Upper lobe of left lung (tissue), 6 donors: ENCODE data around the gene NUDCD3. TPM values are rescaled to one million over a fixed set of nuclear protein-coding genes. Genes with fewer than 3 reads are reported as not detected.
A peak's percentile ranks its signal among the peaks of the same experiment; 100 is the strongest.

Source experiments
- ATAC-seq, 2 donors: fragments of 200-7000 bp; cut with Tn5 transposase; one replicate each; pipeline ENCODE4 v1.9.1; 2022; ENCODE audit warnings: mild to moderate bottlenecking in 2 of 2, moderate library complexity in 2 of 2; ENCODE audit not compliant: low FRiP score in 2 of 2
- DNase-seq, 2 donors: peaks; one replicate each; pipeline ENCODE4 v3.0.0-alpha.2; 2019 to 2020
- H3K27ac ChIP-seq, 4 donors: fragments of 200-600 bp; sonication (generic); one replicate each; pipeline ENCODE4 v1.5.1; 2016 to 2019
- H3K27me3 ChIP-seq, 4 donors: fragments of 200-600 bp; sonication (generic); one replicate each; pipeline ENCODE4 v1.5.1; 2017 to 2019
- H3K36me3 ChIP-seq, 4 donors: fragments of 200-600 bp; sonication (generic); one replicate each; pipeline ENCODE4 v1.5.1; 2016 to 2019
- H3K4me1 ChIP-seq, 4 donors: fragments of 200-600 bp; sonication (generic); one replicate each; pipeline ENCODE4 v1.5.1; 2018 to 2019
- H3K4me3 ChIP-seq, 4 donors: fragments of 200-600 bp; sonication (generic); one replicate each; pipeline ENCODE4 v1.5.1; 2017 to 2019; ENCODE audit warnings: mild to moderate bottlenecking in 2 of 4, moderate library complexity in 1 of 4
- H3K9me3 ChIP-seq, 4 donors: fragments of 200-600 bp; sonication (generic); one replicate each; pipeline ENCODE4 v1.5.1; 2018 to 2019
- CTCF ChIP-seq, 6 experiments: fragments of 450-650 bp in 4 of 6; fragments of 200-600 bp in 2 of 6; sonication (generic) in 2 of 6; IDR thresholded peaks; one replicate each; pipeline ENCODE4 v1.5.1; 2016 to 2019; ENCODE audit warnings: antibody characterized with exemption in 6 of 6
- EP300 ChIP-seq, 4 donors: sonication (generic); formaldehyde crosslinking; IDR thresholded peaks; one replicate each; pipeline ENCODE4 v1.5.1; 2017; ENCODE audit warnings: antibody characterized with exemption in 4 of 4, control low read depth in 2 of 4
- POLR2A ChIP-seq, 4 donors: fragments of 450-650 bp; IDR thresholded peaks; one replicate each; pipeline ENCODE4 v1.5.1; 2016 to 2017; ENCODE audit warnings: antibody characterized with exemption in 4 of 4, mild to moderate bottlenecking in 2 of 4
- POLR2AphosphoS5 ChIP-seq, 2 donors: sonication (generic); formaldehyde crosslinking; IDR thresholded peaks; one replicate each; pipeline ENCODE4 v1.5.1; 2017; ENCODE audit warnings: antibody characterized with exemption in 2 of 2
- WGBS, 2 donors: methylation state at CpG; one replicate each; pipeline ENCODE4 v1.1.5; 2017 to 2018; 5-methylcytosine and 5-hydroxymethylcytosine counted together
- total RNA-seq, 6 donors: library from RNA; depleted of rRNA in 4 of 6; stranded (reverse); fragments of >200 nt in 4 of 6; gene quantifications; one replicate each; pipeline versions ENCODE4 v1.1.0 to v1.2.1, GENCODE V29; 2016 to 2021
- donor health status: DM: no; HTN: no; CAD: no; lungs with moderate emphysema.
- donor health status: DM: no; HTN: yes; CAD: no; lungs with severe emphysema.

Gene NUDCD3
- total RNA-seq, 6 donors from 2014 or later, result 48.5 to 104 (median 56.3) TPM

GRCh38 chr7:44533301-44534055, 43.0 kb upstream of the NUDCD3 start:
- H3K4me1 ChIP-seq, result no peaks in the 10 kb centered on the region
- TF ChIP-seq CTCF (IDR thresholded peaks at IDR 0.05), result no peak
- no peak for TF ChIP-seq POLR2A (IDR thresholded peaks at IDR 0.05)
- TF ChIP-seq EP300 (IDR thresholded peaks at IDR 0.05), result no peak
- no peak for TF ChIP-seq POLR2AphosphoS5 (IDR thresholded peaks at IDR 0.05)
- ATAC-seq, result no peak
- DNase-seq, result no peak
- no peak overlapping the region for H3K27ac ChIP-seq
- WGBS, 2 donors, result 60 to 84% methylated on average over 1 to 4 of the region's 8 CpGs
- no peaks in the 10 kb centered on the region for H3K9me3 ChIP-seq
- no peak overlapping the region for H3K4me3 ChIP-seq
- H3K36me3 ChIP-seq, result no peaks in the 10 kb centered on the region
- no peaks in the 10 kb centered on the region for H3K27me3 ChIP-seq

- 78 to 87% methylated on average over 4 to 17 of the region's 17 CpGs for WGBS, 2 donors
- peaks cover 0 to 5% (median 3%) of the 10 kb centered on the region in 4 donors for H3K9me3 ChIP-seq
- no peaks in the 10 kb centered on the region for H3K4me1 ChIP-seq
- no peak overlapping the region for H3K27ac ChIP-seq
- DNase-seq (peak in 1 of 2 donors; percentile 64), ATAC-seq (peak in 1 of 2 donors; percentile 16)
- H3K4me3 ChIP-seq, result no peak overlapping the region
- H3K27me3 ChIP-seq, result no peaks in the 10 kb centered on the region
- TF ChIP-seq EP300 (IDR thresholded peaks at IDR 0.05) (no peak), POLR2A (IDR thresholded peaks at IDR 0.05) (no peak)
- H3K36me3 ChIP-seq, result no peaks in the 10 kb centered on the region
These were observed 41.2 kb upstream of the NUDCD3 start for GRCh38 chr7:44531421-44532380.

- no peak overlapping the region for H3K27ac ChIP-seq
- ATAC-seq, result peak in 1 of 2 donors; percentile 4
- TF ChIP-seq POLR2AphosphoS5 (IDR thresholded peaks at IDR 0.05) (no peak), POLR2A (IDR thresholded peaks at IDR 0.05) (no peak), EP300 (IDR thresholded peaks at IDR 0.05) (no peak)
- no peak for DNase-seq
- H3K9me3 ChIP-seq, result peaks cover 0 to 8% (median 5%) of the 10 kb centered on the region in 4 donors
- H3K36me3 ChIP-seq, result no peaks in the 10 kb centered on the region
- H3K4me3 ChIP-seq, result no peak overlapping the region
- 77 to 81% methylated on average over 8 to 10 of the region's 10 CpGs for WGBS, 2 donors
- no peaks in the 10 kb centered on the region for H3K4me1 ChIP-seq
- H3K27me3 ChIP-seq, result no peaks in the 10 kb centered on the region
These were observed 40.5 kb upstream of the NUDCD3 start for GRCh38 chr7:44530990-44531389.

- TF ChIP-seq POLR2A (IDR thresholded peaks at IDR 0.05) (no peak), POLR2AphosphoS5 (IDR thresholded peaks at IDR 0.05) (no peak), EP300 (IDR thresholded peaks at IDR 0.05) (no peak), CTCF (IDR thresholded peaks at IDR 0.05) (no peak)
- no peaks in the 10 kb centered on the region for H3K4me1 ChIP-seq
- ATAC-seq, result no peak
- no peak for DNase-seq
- H3K36me3 ChIP-seq, result no peaks in the 10 kb centered on the region
- H3K27me3 ChIP-seq, result no peaks in the 10 kb centered on the region
- H3K27ac ChIP-seq, result no peak overlapping the region
- H3K9me3 ChIP-seq, result peaks cover 6 to 16% (median 7%) of the 10 kb centered on the region in 4 donors
- no peak overlapping the region for H3K4me3 ChIP-seq
- 78 to 80% methylated on average over 3 of the region's 3 CpGs for WGBS, 2 donors
These were observed 34.4 kb upstream of the NUDCD3 start for GRCh38 chr7:44524811-44525388.

- 87 to 90% methylated on average over 3 of the region's 3 CpGs for WGBS, 2 donors
- DNase-seq (no peak), ATAC-seq (no peak)
- no peaks in the 10 kb centered on the region for H3K27me3 ChIP-seq
- no peak overlapping the region for H3K27ac ChIP-seq
- no peaks in the 10 kb centered on the region for H3K36me3 ChIP-seq
- TF ChIP-seq POLR2AphosphoS5 (IDR thresholded peaks at IDR 0.05) (no peak), CTCF (IDR thresholded peaks at IDR 0.05) (no peak), EP300 (IDR thresholded peaks at IDR 0.05) (no peak), POLR2A (IDR thresholded peaks at IDR 0.05) (no peak)
- no peaks in the 10 kb centered on the region for H3K4me1 ChIP-seq
- peaks cover 6 to 16% (median 7%) of the 10 kb centered on the region in 4 donors for H3K9me3 ChIP-seq
- no peak overlapping the region for H3K4me3 ChIP-seq
These were observed 31.9 kb upstream of the NUDCD3 start for GRCh38 chr7:44522315-44522714.
